Peyer's patch (tissue), 4 donors: ENCODE data around the gene MSI2.

ENCODE experiments used
- POLR2A ChIP-seq, 2 donors: fragments of 450-650 bp; IDR thresholded peaks; one replicate each; pipeline ENCODE4 v1.5.1; 2017; ENCODE audit warnings: antibody characterized with exemption in 2 of 2, mild to moderate bottlenecking in 2 of 2, moderate library complexity in 2 of 2
- TF ChIP-seq, protein P1 (sequence below), 6 experiments: fragments of 450-650 bp in 4 of 6; fragments of 200-600 bp in 2 of 6; sonication (generic) in 1 of 6; IDR thresholded peaks; one replicate each; pipeline ENCODE4 v1.5.1; 2017 to 2019; ENCODE audit warnings: antibody characterized with exemption in 6 of 6, mild to moderate bottlenecking in 3 of 6, moderate library complexity in 1 of 6

DNA sequence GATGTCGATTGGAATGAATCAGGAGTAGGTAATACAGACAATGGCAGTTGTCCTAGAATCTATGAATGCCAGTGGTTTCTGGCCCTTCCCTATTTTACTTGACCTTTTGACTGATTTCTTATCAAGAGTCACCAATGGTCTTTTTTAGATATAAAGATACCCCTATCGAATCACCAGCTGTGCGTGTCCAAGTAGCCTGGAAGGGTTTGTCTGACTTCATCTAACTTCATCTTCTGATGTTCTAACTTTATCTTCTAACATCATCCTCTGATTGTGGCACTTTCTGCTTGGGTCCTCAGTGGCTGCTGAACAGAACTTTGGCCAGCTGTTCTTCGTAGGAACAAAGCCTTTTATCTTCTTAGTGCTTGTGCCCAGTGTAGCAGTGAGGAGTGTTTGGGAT lies 129.7 kb downstream of the MSI2 start:
- TF ChIP-seq, protein P1, sequence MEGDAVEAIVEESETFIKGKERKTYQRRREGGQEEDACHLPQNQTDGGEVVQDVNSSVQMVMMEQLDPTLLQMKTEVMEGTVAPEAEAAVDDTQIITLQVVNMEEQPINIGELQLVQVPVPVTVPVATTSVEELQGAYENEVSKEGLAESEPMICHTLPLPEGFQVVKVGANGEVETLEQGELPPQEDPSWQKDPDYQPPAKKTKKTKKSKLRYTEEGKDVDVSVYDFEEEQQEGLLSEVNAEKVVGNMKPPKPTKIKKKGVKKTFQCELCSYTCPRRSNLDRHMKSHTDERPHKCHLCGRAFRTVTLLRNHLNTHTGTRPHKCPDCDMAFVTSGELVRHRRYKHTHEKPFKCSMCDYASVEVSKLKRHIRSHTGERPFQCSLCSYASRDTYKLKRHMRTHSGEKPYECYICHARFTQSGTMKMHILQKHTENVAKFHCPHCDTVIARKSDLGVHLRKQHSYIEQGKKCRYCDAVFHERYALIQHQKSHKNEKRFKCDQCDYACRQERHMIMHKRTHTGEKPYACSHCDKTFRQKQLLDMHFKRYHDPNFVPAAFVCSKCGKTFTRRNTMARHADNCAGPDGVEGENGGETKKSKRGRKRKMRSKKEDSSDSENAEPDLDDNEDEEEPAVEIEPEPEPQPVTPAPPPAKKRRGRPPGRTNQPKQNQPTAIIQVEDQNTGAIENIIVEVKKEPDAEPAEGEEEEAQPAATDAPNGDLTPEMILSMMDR (IDR thresholded peaks at IDR 0.05), result no peak
- no peak for TF ChIP-seq POLR2A (IDR thresholded peaks at IDR 0.05)
